Right lobe of liver (tissue), 4 donors: Measurements from ENCODE around the gene KIFC1.

Source experiments
- POLR2A ChIP-seq: fragments of 450-650 bp; IDR thresholded peaks from one replicate; pipeline ENCODE4 v1.6.1; 2017; ENCODE audit warnings: antibody characterized with exemption, mild to moderate bottlenecking
- TF ChIP-seq, protein P1 (sequence below), 4 donors: fragments of 200-600 bp in 3 of 4; fragments of 450-650 bp in 1 of 4; IDR thresholded peaks; one replicate each; pipeline versions ENCODE4 v1.5.1 to v1.8.0; 2016 to 2022; ENCODE audit warnings: antibody characterized with exemption in 4 of 4, mild to moderate bottlenecking in 2 of 4
- donor health status: DM: no; HTN: no; CAD: no.
- donor health status: DM: no; HTN: no; CAD: no.
- donor health status: DM: no; HTN: yes; CAD: no.

DNA sequence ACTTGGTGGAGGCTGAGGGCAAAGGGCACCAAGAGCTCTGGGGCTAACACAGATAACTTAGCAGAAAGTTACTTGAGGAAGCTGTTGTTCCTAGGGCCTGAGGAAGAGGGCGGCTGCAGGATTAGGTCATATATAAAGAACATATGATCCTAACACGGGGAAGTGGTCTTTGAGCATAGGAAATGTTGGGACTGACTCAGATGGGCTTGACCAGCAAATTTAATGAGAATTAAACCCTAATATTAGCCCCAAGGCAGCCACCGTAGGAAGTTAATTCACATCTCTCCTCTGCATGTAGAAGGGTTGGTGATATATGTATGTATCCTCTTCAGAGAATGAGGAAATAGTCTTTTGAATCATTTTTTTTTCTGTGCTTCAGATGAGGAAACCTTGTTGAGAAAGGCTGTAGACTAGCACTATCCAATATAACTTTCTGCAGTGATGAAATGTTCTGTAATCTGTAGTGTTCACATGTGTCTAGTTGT, 53.5 kb downstream of the KIFC1 start:
- TF ChIP-seq, protein P1, sequence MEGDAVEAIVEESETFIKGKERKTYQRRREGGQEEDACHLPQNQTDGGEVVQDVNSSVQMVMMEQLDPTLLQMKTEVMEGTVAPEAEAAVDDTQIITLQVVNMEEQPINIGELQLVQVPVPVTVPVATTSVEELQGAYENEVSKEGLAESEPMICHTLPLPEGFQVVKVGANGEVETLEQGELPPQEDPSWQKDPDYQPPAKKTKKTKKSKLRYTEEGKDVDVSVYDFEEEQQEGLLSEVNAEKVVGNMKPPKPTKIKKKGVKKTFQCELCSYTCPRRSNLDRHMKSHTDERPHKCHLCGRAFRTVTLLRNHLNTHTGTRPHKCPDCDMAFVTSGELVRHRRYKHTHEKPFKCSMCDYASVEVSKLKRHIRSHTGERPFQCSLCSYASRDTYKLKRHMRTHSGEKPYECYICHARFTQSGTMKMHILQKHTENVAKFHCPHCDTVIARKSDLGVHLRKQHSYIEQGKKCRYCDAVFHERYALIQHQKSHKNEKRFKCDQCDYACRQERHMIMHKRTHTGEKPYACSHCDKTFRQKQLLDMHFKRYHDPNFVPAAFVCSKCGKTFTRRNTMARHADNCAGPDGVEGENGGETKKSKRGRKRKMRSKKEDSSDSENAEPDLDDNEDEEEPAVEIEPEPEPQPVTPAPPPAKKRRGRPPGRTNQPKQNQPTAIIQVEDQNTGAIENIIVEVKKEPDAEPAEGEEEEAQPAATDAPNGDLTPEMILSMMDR (IDR thresholded peaks at IDR 0.05): no peak
- no peak for TF ChIP-seq POLR2A
